Measurements from ENCODE around the gene WDFY4. TPM values are rescaled to one million over a fixed set of nuclear protein-coding genes. Genes with fewer than 3 reads are reported as not detected.

WDFY4 gene
- polyA plus RNA-seq, 1 donor from 2014 or later: not detected

DNA sequence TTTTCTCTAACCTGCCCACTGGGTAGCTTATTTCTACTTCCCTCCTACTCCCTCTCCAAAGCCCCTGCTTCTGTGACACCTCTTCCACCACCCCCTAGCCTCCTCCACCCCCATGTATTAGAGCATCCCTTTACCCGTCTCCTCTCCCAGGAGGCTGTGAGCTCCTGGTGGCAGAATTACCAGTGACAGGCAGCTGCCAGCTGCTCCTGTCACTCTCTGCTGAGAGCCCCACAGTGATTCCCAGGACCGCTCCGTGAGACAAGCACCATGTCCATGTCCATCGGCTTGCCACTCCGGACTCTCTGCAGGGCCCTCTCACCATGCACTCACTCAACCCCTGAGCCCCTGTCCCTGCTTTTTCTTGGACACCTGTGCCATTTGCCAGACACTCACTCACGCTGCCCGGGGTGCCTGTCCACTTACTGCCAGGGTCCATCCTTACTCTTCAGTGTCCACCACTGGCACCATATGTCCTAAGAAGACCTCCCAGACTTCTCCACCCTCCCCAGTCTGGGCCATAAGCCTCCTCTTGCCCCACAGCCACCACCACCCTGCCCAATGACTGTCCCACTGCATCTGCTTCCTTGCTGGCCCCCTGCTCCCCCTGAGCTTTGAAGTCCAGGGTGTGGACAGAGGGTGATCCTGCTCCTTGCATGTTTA, 9.8 kb downstream of the WDFY4 start:
- Histone ChIP-seq H3K27me3 (ENCODE audit: insufficient read depth, low read depth, low read length) (no peaks in the 10 kb centered on the region), H3K9me3 (ENCODE audit: low read length) (no peaks in the 10 kb centered on the region), H3K9me2 (ENCODE audit: insufficient read depth, low read length) (no peaks in the 10 kb centered on the region)

GRCh38 chr10:48695636-48696534, 11.2 kb downstream of the WDFY4 start:
- TF ChIP-seq SMC3 (conservative IDR thresholded peaks at IDR 0.05; ENCODE audit: poor library complexity) (no peak), MXI1 (conservative IDR thresholded peaks at IDR 0.05; ENCODE audit: poor library complexity, severe bottlenecking) (no peak), RAD21 (conservative IDR thresholded peaks at IDR 0.05) (no peak), TAF1 (IDR thresholded peaks at IDR 0.05; ENCODE audit: low read depth) (no peak), EZH2 (IDR thresholded peaks at IDR 0.05; ENCODE audit: borderline replicate concordance, insufficient read depth, low read length, poor library complexity, severe bottlenecking) (no peak), EP300 (conservative IDR thresholded peaks at IDR 0.05; ENCODE audit: poor library complexity, severe bottlenecking) (no peak), POLR2AphosphoS5 (IDR thresholded peaks at IDR 0.05) (no peak)
- TF ChIP-seq, protein P1, sequence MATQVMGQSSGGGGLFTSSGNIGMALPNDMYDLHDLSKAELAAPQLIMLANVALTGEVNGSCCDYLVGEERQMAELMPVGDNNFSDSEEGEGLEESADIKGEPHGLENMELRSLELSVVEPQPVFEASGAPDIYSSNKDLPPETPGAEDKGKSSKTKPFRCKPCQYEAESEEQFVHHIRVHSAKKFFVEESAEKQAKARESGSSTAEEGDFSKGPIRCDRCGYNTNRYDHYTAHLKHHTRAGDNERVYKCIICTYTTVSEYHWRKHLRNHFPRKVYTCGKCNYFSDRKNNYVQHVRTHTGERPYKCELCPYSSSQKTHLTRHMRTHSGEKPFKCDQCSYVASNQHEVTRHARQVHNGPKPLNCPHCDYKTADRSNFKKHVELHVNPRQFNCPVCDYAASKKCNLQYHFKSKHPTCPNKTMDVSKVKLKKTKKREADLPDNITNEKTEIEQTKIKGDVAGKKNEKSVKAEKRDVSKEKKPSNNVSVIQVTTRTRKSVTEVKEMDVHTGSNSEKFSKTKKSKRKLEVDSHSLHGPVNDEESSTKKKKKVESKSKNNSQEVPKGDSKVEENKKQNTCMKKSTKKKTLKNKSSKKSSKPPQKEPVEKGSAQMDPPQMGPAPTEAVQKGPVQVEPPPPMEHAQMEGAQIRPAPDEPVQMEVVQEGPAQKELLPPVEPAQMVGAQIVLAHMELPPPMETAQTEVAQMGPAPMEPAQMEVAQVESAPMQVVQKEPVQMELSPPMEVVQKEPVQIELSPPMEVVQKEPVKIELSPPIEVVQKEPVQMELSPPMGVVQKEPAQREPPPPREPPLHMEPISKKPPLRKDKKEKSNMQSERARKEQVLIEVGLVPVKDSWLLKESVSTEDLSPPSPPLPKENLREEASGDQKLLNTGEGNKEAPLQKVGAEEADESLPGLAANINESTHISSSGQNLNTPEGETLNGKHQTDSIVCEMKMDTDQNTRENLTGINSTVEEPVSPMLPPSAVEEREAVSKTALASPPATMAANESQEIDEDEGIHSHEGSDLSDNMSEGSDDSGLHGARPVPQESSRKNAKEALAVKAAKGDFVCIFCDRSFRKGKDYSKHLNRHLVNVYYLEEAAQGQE (IDR thresholded peaks at IDR 0.05; ENCODE audit: borderline replicate concordance): no peak
- TF ChIP-seq, protein P2, sequence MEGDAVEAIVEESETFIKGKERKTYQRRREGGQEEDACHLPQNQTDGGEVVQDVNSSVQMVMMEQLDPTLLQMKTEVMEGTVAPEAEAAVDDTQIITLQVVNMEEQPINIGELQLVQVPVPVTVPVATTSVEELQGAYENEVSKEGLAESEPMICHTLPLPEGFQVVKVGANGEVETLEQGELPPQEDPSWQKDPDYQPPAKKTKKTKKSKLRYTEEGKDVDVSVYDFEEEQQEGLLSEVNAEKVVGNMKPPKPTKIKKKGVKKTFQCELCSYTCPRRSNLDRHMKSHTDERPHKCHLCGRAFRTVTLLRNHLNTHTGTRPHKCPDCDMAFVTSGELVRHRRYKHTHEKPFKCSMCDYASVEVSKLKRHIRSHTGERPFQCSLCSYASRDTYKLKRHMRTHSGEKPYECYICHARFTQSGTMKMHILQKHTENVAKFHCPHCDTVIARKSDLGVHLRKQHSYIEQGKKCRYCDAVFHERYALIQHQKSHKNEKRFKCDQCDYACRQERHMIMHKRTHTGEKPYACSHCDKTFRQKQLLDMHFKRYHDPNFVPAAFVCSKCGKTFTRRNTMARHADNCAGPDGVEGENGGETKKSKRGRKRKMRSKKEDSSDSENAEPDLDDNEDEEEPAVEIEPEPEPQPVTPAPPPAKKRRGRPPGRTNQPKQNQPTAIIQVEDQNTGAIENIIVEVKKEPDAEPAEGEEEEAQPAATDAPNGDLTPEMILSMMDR (IDR thresholded peaks at IDR 0.05; ENCODE audit: poor library complexity, severe bottlenecking): no peak
- Histone ChIP-seq H3K4me3 (ENCODE audit: low read length) (no peak overlapping the region), H3K4me2 (ENCODE audit: low read length) (no peak overlapping the region), H3K9me3 (ENCODE audit: low read length) (no peaks in the 10 kb centered on the region), H3K27me3 (ENCODE audit: insufficient read depth, low read depth, low read length) (no peaks in the 10 kb centered on the region), H3K9ac (ENCODE audit: low read length) (no peak overlapping the region), H3K79me2 (replicated peaks; ENCODE audit: insufficient read depth, low read length) (no peaks in the 10 kb centered on the region), H3K9me2 (ENCODE audit: insufficient read depth, low read length) (no peaks in the 10 kb centered on the region), H3K27ac (ENCODE audit: low read length) (no peak overlapping the region), H4K20me1 (ENCODE audit: insufficient read depth) (no peaks in the 10 kb centered on the region), H2AFZ (ENCODE audit: low read depth, low read length) (no peak overlapping the region), H3K36me3 (ENCODE audit: insufficient read depth, low read length) (no peaks in the 10 kb centered on the region), H3F3A (ENCODE audit: insufficient read depth, low read length, poor library complexity, severe bottlenecking) (no peaks in the 10 kb centered on the region)

More for the DNA sequence above, 9.8 kb downstream of the WDFY4 start:
- Histone ChIP-seq H3F3A (ENCODE audit: insufficient read depth, low read length, poor library complexity, severe bottlenecking) (no peaks in the 10 kb centered on the region), H3K36me3 (ENCODE audit: insufficient read depth, low read length) (no peaks in the 10 kb centered on the region), H4K20me1 (ENCODE audit: insufficient read depth) (no peaks in the 10 kb centered on the region), H3K4me3 (ENCODE audit: low read length) (no peak overlapping the region), H2AFZ (ENCODE audit: low read depth, low read length) (no peak overlapping the region), H3K9ac (ENCODE audit: low read length) (no peak overlapping the region), H3K79me2 (replicated peaks; ENCODE audit: insufficient read depth, low read length) (no peaks in the 10 kb centered on the region), H3K27ac (ENCODE audit: low read length) (no peak overlapping the region), H3K4me2 (ENCODE audit: low read length) (no peak overlapping the region)
- TF ChIP-seq MXI1 (conservative IDR thresholded peaks at IDR 0.05; ENCODE audit: poor library complexity, severe bottlenecking): no peak
- TF ChIP-seq, protein P2 (IDR thresholded peaks at IDR 0.05; ENCODE audit: poor library complexity, severe bottlenecking): no peak
- TF ChIP-seq SMC3 (conservative IDR thresholded peaks at IDR 0.05; ENCODE audit: poor library complexity): no peak
- TF ChIP-seq EZH2 (IDR thresholded peaks at IDR 0.05; ENCODE audit: borderline replicate concordance, insufficient read depth, low read length, poor library complexity, severe bottlenecking): no peak
